Sigmoid colon (tissue), 4 donors: ENCODE data around the gene NRXN3.

Experiments
- POLR2AphosphoS5 ChIP-seq, 4 donors: sonication (generic); formaldehyde crosslinking; IDR thresholded peaks; one replicate each; pipeline ENCODE4 v1.6.1; 2017; ENCODE audit warnings: antibody characterized with exemption in 4 of 4
- TF ChIP-seq, protein P1 (sequence below), 4 experiments: fragments of 450-650 bp in 3 of 4; fragments of 200-600 bp in 1 of 4; IDR thresholded peaks; one replicate each; pipeline ENCODE4 v1.5.1; 2016 to 2019; ENCODE audit warnings: antibody characterized with exemption in 4 of 4, mild to moderate bottlenecking in 3 of 4, moderate library complexity in 2 of 4

DNA sequence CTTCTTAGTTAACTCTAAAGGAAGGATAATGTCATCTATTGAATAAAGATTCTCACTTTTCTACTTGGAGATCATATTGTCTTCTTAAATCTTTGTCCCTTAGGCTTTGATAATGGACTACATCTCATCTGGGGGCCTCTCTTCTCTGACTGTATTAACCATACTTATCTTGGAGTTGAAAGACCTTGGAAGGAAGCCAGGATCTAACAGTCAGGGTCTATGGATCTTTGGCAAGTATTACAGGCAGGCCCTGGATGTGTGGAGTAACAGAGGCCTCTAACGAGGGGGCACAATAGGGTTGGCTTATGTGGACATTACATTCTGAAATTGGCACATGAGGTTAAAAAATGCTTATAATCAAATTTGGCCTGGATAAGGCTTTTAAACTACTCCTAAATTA lies 513.8 kb downstream of the NRXN3 start:
- TF ChIP-seq, protein P1, sequence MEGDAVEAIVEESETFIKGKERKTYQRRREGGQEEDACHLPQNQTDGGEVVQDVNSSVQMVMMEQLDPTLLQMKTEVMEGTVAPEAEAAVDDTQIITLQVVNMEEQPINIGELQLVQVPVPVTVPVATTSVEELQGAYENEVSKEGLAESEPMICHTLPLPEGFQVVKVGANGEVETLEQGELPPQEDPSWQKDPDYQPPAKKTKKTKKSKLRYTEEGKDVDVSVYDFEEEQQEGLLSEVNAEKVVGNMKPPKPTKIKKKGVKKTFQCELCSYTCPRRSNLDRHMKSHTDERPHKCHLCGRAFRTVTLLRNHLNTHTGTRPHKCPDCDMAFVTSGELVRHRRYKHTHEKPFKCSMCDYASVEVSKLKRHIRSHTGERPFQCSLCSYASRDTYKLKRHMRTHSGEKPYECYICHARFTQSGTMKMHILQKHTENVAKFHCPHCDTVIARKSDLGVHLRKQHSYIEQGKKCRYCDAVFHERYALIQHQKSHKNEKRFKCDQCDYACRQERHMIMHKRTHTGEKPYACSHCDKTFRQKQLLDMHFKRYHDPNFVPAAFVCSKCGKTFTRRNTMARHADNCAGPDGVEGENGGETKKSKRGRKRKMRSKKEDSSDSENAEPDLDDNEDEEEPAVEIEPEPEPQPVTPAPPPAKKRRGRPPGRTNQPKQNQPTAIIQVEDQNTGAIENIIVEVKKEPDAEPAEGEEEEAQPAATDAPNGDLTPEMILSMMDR (IDR thresholded peaks at IDR 0.05), result no peak
- no peak for TF ChIP-seq POLR2AphosphoS5 (IDR thresholded peaks at IDR 0.05)
